T follicular helper cell (primary cell): ENCODE measurements around the gene SCPEP1.

Experiments used
- DNase-seq: peaks from one replicate; pipeline ENCODE4 v3.0.0-alpha.2; 2020; ENCODE audit warnings: low read depth

Gene SCPEP1

DNA sequence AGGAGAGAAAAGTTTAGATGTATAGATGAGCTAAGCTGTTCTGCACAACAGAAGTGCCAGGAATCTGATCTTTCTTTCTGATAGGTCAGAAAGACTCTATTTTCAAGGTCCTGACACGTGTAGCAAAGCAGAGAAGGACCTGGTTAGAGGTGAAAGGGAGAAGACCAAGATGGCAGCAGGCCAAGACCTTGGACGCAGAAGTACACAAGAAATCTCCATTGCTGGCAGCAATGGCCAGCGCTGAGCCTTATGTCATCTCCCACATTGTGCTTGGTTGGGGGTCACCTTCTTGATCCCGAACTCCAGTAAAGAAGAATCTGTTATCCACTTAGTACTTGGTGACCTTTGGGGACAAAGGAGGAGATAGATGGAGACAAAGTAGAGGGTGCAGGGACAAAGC, 65.3 kb downstream of the SCPEP1 start:
- DNase-seq, result no peak

DNA sequence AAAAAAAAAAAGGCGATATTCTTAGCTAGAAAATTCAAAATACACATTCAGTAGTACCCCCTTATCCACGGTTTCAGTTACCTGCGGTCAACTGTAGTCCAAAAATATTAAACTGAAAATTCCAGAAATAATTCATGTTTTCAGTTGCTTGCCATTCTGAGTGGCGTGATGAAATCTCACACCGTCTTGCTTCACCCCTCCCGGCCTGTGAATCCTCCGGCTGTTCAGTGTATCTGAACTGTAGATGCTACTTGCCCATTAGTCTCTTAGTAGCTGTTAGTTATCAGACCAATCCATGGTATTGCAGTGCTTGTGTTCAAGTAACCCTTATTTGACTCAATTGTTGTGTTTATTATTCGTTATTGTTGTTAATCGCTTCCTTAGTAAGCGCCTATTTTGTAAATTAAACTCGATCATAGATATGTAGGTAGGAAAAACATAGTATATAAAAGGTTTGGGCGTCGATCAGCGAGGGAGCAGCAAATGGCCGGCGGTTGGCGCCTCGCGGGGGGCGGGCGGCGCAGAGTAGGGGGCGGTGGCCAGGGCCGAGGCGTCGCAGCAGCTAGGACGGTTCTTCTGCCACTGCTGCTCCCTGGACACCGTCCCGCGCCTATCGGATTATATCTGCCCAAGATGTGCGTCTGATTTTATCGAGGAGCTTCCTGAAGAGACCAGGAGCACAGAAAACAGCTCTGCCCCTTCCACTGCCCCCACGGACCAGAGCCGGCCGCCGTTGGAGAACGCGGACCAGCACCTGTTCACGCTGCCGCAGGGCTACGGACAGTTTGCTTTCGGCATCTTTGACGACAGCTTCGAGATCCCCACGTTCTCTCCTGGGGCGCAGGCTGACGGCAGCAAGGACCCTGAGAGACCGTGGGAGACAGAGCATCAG, 67.3 kb downstream of the SCPEP1 start:
- DNase-seq, result no peak

DNA sequence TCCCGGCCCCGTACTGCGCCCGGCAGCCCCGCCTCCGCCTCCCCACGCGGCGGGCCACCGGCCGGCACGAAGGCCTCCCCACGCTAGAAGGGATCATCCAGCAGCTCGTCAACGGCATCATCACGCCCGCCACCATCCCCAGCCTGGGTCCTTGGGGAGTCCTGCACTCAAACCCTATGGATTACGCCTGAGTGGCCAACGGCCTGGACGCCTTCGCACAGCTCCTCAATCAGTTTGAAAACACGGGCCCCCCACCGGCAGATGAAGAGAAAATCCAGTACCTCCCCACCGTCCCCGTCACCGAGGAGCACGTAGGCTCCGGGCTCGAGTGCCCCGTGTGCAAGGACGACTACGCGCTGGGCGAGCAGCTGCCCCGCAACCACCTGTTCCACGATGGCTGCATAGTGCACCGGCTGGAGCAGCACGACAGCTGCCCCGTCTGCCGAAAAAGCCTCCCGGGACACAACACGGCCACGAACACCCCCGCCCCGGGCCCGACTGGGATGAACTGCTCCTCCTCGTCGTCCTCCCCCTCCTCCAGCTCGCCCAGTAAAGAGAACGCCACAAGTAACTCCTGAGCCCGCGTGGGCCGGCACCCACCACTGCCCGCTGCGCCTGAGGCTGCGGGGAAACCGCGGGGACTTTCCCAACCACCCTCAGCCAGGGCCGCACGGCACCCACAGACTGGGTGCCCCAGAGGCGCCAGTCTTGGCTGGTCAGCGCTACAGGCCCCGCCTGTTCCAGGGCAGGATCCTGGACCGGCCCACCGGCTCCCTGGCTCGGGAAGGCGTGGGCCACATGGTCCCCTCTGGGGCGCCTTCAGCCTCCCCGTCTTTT, 68.2 kb downstream of the SCPEP1 start:
- no peak for DNase-seq

DNA sequence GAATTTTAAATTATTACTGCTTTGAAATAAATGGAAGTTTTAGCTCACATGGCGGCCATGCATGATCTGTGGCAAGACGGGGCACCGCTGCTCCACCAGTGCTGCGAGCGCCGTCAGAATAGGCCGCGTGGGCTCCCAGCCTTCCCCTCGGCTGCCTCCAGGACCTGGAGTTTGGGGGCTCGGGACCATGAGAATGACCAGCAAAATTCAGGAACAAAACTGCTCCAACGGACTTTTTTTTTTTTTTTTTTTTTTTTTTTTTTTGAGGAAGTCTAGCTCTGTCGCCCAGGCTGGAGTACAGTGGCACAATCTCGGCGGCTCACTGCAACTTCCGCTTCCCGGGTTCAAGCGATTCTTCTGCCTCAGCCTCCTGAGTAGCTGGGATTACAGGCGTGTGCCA, 68.8 kb downstream of the SCPEP1 start:
- no peak for DNase-seq

DNA sequence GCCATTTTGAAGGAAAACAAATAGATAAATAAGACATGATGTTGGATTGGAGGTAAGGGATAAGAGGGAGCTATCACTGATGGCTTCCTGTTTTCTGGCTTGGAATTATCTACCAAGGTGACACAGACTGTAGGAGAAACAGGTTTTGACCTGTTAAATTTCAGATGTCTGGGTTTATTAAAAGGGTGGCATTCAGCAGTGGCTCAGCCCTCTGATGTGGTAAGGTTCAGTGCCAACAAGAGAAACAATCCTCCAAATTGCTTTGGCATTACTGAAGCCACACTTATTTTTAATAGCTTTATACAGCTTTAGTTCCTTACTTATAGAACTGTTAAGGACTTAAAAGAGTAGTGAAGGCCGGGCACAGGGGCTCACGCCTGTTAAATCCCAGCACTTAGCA, 70.2 kb downstream of the SCPEP1 start:
- DNase-seq, result no peak

GRCh38 chr17:57050306-57050705, 72.4 kb downstream of the SCPEP1 start:
- DNase-seq, result no peak

- DNase-seq, result no peak
Measured at GRCh38 chr17:57051886-57052361, 74.0 kb downstream of the SCPEP1 start.
